IgD-negative memory B cell (primary cell): Measurements from ENCODE around the gene IGDCC3. TPM values are rescaled to one million over a fixed set of nuclear protein-coding genes. Genes with fewer than 3 reads are reported as not detected.
A peak's percentile ranks its signal among the peaks of the same experiment; 100 is the strongest.

ENCODE experiments used
- H3K27ac Mint-ChIP-seq, 3 donors: one replicate each; pipeline ENCODE4 v1.8.0; 2020 to 2022; ENCODE audit warnings: mild to moderate bottlenecking in 3 of 3, mixed read lengths in 3 of 3, moderate library complexity in 1 of 3
- H3K27me3 Mint-ChIP-seq: one replicate; pipeline ENCODE4 v1.8.0; 2021; ENCODE audit warnings: mixed read lengths
- H3K36me3 Mint-ChIP-seq: one replicate; pipeline ENCODE4 v1.8.0; 2020; ENCODE audit warnings: mild to moderate bottlenecking, mixed read lengths
- H3K4me1 Mint-ChIP-seq, 3 donors: one replicate each; pipeline ENCODE4 v1.8.0; 2020 to 2022; ENCODE audit warnings: mixed read lengths in 3 of 3, mild to moderate bottlenecking in 1 of 3
- H3K4me3 Mint-ChIP-seq, 4 donors: one replicate each; pipeline ENCODE4 v1.8.0; 2020 to 2022; ENCODE audit warnings: mild to moderate bottlenecking in 4 of 4, mixed read lengths in 4 of 4, moderate library complexity in 3 of 4
- H3K9me3 Mint-ChIP-seq, 3 donors: one replicate each; pipeline ENCODE4 v1.8.0; 2020 to 2021; ENCODE audit warnings: mixed read lengths in 3 of 3, mild to moderate bottlenecking in 1 of 3
- polyA plus RNA-seq: library from polyadenylated mRNA; unstranded; fragments of 300-500 nt; fragmentation: Illumina TruSeq; gene quantifications from one replicate; pipeline ENCODE4 v1.2.3, GENCODE V29; 2021

The IGDCC3 gene
- polyA plus RNA-seq, 1 donor from 2014 or later, result not detected

DNA sequence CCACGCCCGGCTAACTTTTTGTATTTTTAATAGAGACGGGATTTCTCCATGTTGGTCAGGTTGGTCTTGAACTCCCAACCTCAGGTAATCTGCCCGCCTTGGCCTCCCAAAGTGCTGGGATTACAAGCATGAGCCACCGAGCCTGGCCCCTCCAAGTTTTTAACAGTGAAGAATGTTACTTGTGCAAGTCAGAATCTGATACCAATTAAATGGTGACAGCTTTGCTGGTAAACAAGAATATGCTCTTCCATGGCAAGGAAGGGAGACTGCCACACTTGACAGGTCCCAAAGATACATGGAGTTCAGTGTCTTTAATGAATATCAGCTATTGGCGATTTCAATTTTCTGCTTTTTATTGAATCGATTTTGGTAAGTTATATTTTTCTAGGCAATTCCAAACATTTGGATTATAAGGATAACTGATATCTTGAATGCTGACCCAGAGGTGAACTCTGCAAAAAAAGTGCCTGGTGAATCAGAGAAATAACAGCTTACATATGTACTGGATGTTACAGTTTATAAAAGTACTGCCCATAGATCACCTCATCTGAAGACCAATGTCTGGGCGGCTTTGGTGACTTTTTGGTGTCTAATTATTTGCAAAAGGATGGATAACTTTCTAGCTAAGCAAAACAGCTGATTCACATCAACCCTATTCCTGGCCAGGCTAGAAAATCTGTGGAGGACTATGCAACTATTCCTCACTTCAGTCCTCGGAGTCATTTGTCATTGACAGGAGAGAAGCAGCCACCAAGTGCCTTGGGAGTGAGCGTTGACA is 92.3 kb downstream of the IGDCC3 start:
- Mint-ChIP-seq H3K4me1 (peaks cover 25 to 35% (median 28%) of the 10 kb centered on the region in 3 donors), H3K4me3 (peak overlapping the region; percentile 83 to 96 (median 90)), H3K36me3 (peaks cover 4% of the 10 kb centered on the region), H3K9me3 (no peaks in the 10 kb centered on the region), H3K27me3 (no peaks in the 10 kb centered on the region), H3K27ac (peak overlapping the region in 2 of 3 donors; percentile 60 to 82)

DNA sequence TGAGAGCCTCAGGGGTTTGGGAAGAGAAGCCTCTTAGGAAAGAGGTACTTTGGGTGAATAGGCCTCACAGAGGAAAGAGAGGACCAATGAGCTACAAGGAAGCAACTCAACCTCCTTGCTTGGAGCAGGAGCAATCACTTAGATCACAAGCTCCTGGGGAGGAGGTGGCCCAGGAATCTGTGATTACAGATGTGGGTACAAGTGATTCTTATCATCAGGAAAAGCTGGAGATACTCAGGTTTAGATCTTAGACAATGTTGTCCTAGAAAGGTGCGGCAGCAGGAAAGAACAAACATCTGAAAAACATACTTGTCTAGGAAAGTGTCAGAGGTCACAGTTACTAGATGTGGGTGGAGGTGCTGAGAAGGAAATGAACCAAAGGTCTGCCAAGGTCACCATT is 99.3 kb downstream of the IGDCC3 start:
- peaks cover 10 to 15% (median 13%) of the 10 kb centered on the region in 3 donors for H3K4me1 Mint-ChIP-seq
- no peaks in the 10 kb centered on the region for H3K9me3 Mint-ChIP-seq
- no peak overlapping the region for H3K4me3 Mint-ChIP-seq
- H3K27me3 Mint-ChIP-seq, result no peaks in the 10 kb centered on the region
- peaks cover 10% of the 10 kb centered on the region for H3K36me3 Mint-ChIP-seq
- H3K27ac Mint-ChIP-seq, result no peak overlapping the region

Other genes starting within 250 kb of the IGDCC3 start
- 13.4 TPM for gene PDCD7, start 244.2 kb downstream of the IGDCC3 start, polyA plus RNA-seq
- 31.4 TPM for gene CLPX, start 192.7 kb downstream of the IGDCC3 start, polyA plus RNA-seq
- gene CILP, start 166.5 kb downstream of the IGDCC3 start, polyA plus RNA-seq, result not detected
- gene PARP16, start 91.1 kb downstream of the IGDCC3 start, polyA plus RNA-seq, result 23.5 TPM
- not detected for gene RNU5A-1, start 82.0 kb downstream of the IGDCC3 start, polyA plus RNA-seq
- gene RNU5B-1, start 73.3 kb downstream of the IGDCC3 start, polyA plus RNA-seq, result not detected
- gene IGDCC4, start 44.9 kb upstream of the IGDCC3 start, polyA plus RNA-seq, result not detected
- gene DPP8, start 139.7 kb upstream of the IGDCC3 start, polyA plus RNA-seq, result 46.5 TPM
- gene HACD3, start 152.5 kb upstream of the IGDCC3 start, polyA plus RNA-seq, result 25.7 TPM
- 24.3 TPM for gene INTS14, start 233.1 kb upstream of the IGDCC3 start, polyA plus RNA-seq
- 2.0 TPM for gene SLC24A1, start 243.9 kb upstream of the IGDCC3 start, polyA plus RNA-seq